Osteoblast (primary cell): ENCODE results near the gene PNPLA6. TPM values are rescaled to one million over a fixed set of nuclear protein-coding genes. Genes with fewer than 3 reads are reported as not detected.

ENCODE experiments used
- DNase-seq: peaks from one replicate; pipeline ENCODE4 v3.0.0; 2011; ENCODE audit warnings: low spot score, mixed read lengths; ENCODE audit not compliant: insufficient read length; ENCODE audit errors: missing footprints
- H2AFZ ChIP-seq: 2 replicates; pipeline ENCODE4 v1.6.0; 2011; ENCODE audit warnings: mild to moderate bottlenecking, low read length
- H3K27ac ChIP-seq: 2 replicates; pipeline ENCODE4 v1.5.1; 2011; ENCODE audit warnings: mild to moderate bottlenecking, low read depth, low read length, moderate library complexity
- H3K27me3 ChIP-seq: 2 replicates; pipeline ENCODE4 v1.6.0; 2012; ENCODE audit warnings: mild to moderate bottlenecking, control low read depth, inconsistent platforms, low read length, moderate library complexity; ENCODE audit not compliant: insufficient read depth
- H3K36me3 ChIP-seq: 2 replicates; pipeline ENCODE4 v1.5.1; 2011; ENCODE audit warnings: mild to moderate bottlenecking, low read length, control low read depth, moderate library complexity; ENCODE audit not compliant: insufficient read depth
- H3K4me1 ChIP-seq: 2 replicates; pipeline ENCODE4 v1.5.1; 2011; ENCODE audit warnings: mild to moderate bottlenecking, low read length, control low read depth, moderate library complexity; ENCODE audit not compliant: insufficient read depth
- H3K4me2 ChIP-seq: 2 replicates; pipeline ENCODE4 v1.6.0; 2011; ENCODE audit warnings: mild to moderate bottlenecking, low read length; ENCODE audit not compliant: insufficient read depth
- H3K4me3 ChIP-seq: fragments of 200-600 bp; sonication (generic); 3 replicates; pipeline ENCODE4 v1.5.1; 2012; ENCODE audit warnings: mild to moderate bottlenecking, low read length, inconsistent platforms; ENCODE audit not compliant: insufficient read depth
- H3K79me2 ChIP-seq: 2 replicates; pipeline ENCODE4 v1.6.0; 2012; ENCODE audit warnings: mild to moderate bottlenecking, low read length, control low read depth, inconsistent platforms; ENCODE audit not compliant: insufficient read depth
- H3K9me3 ChIP-seq: 2 replicates; pipeline ENCODE4 v1.5.1; 2011; ENCODE audit warnings: low read depth, low read length, control low read depth
- H4K20me1 ChIP-seq: 2 replicates; pipeline ENCODE4 v1.6.0; 2012; ENCODE audit warnings: mild to moderate bottlenecking, low read length, control low read depth; ENCODE audit not compliant: insufficient read depth
- CTCF ChIP-seq: IDR thresholded peaks from 2 replicates; pipeline ENCODE4 v1.5.1; 2011; ENCODE audit warnings: mild to moderate bottlenecking, low read depth, low read length, moderate library complexity; ENCODE audit errors: extremely low read depth
- total RNA-seq: library from RNA; depleted of rRNA; stranded (reverse); fragments of >200 nt; gene quantifications from 2 replicates; pipeline ENCODE4 v1.2.3, GENCODE V29; 2012

The PNPLA6 gene
- total RNA-seq, 1 donor: 83.6 TPM

GRCh38 chr19:7505682-7506384, 29.7 kb upstream of the PNPLA6 start:
- peak; percentile 89 for DNase-seq
- Histone ChIP-seq H3K27ac (no peak overlapping the region), H3K4me2 (no peak overlapping the region), H4K20me1 (no peaks in the 10 kb centered on the region), H3K79me2 (no peaks in the 10 kb centered on the region), H3K4me1 (no peaks in the 10 kb centered on the region), H3K9me3 (no peaks in the 10 kb centered on the region), H3K4me3 (no peak overlapping the region), H2AFZ (no peak overlapping the region), H3K27me3 (peaks cover 4% of the 10 kb centered on the region), H3K36me3 (no peaks in the 10 kb centered on the region)
- TF ChIP-seq CTCF: no peak

GRCh38 chr19:7506385-7507328, 28.9 kb upstream of the PNPLA6 start:
- H3K4me2 ChIP-seq: no peak overlapping the region
- H3K79me2 ChIP-seq: no peaks in the 10 kb centered on the region
- H3K4me1 ChIP-seq: no peaks in the 10 kb centered on the region
- peak; percentile 88 for DNase-seq
- no peaks in the 10 kb centered on the region for H3K27me3 ChIP-seq
- no peak overlapping the region for H3K4me3 ChIP-seq
- H2AFZ ChIP-seq: peak overlapping the region; percentile 41
- TF ChIP-seq CTCF: no peak
- no peaks in the 10 kb centered on the region for H3K9me3 ChIP-seq
- H4K20me1 ChIP-seq: no peaks in the 10 kb centered on the region
- no peak overlapping the region for H3K27ac ChIP-seq
- no peaks in the 10 kb centered on the region for H3K36me3 ChIP-seq

- H3K4me1 ChIP-seq: no peaks in the 10 kb centered on the region
- peak overlapping the region; percentile 54 for H2AFZ ChIP-seq
- H3K27ac ChIP-seq: no peak overlapping the region
- no peak for TF ChIP-seq CTCF
- DNase-seq: peak; percentile 98
- H3K79me2 ChIP-seq: no peaks in the 10 kb centered on the region
- H3K4me3 ChIP-seq: no peak overlapping the region
- H3K36me3 ChIP-seq: no peaks in the 10 kb centered on the region
- H3K4me2 ChIP-seq: no peak overlapping the region
- H3K27me3 ChIP-seq: no peaks in the 10 kb centered on the region
- H4K20me1 ChIP-seq: no peaks in the 10 kb centered on the region
- no peaks in the 10 kb centered on the region for H3K9me3 ChIP-seq
Observed at GRCh38 chr19:7507884-7508283, 27.6 kb upstream of the PNPLA6 start.

- Histone ChIP-seq H4K20me1 (no peaks in the 10 kb centered on the region), H3K79me2 (no peaks in the 10 kb centered on the region), H3K4me1 (no peaks in the 10 kb centered on the region), H3K4me2 (no peak overlapping the region), H3K36me3 (no peaks in the 10 kb centered on the region), H3K4me3 (no peak overlapping the region), H2AFZ (no peak overlapping the region), H3K9me3 (no peaks in the 10 kb centered on the region), H3K27me3 (peaks cover 3% of the 10 kb centered on the region), H3K27ac (no peak overlapping the region)
- DNase-seq: no peak
- TF ChIP-seq CTCF: no peak
Observed at GRCh38 chr19:7509625-7510024, 25.9 kb upstream of the PNPLA6 start.
